Heart left ventricle (tissue), 13 donors: ENCODE data around the gene CCNB1.

Experiments used
- POLR2A ChIP-seq, 2 donors: fragments of 450-650 bp; IDR thresholded peaks; one replicate each; pipeline ENCODE4 v1.6.1; 2017; ENCODE audit warnings: antibody characterized with exemption in 2 of 2, mild to moderate bottlenecking in 2 of 2, moderate library complexity in 2 of 2
- TF ChIP-seq, protein P1 (sequence below), 12 donors: fragments of 200-600 bp; sonication (generic) in 4 of 12; IDR thresholded peaks; one replicate each; pipeline versions ENCODE4 v1.5.0 to v1.8.0; 2018 to 2022; ENCODE audit warnings: antibody characterized with exemption in 12 of 12, mild to moderate bottlenecking in 5 of 12
- donor health status: ischemic (EF 13 %, LVEDD 7.1; RV severe dilation, severe dysfunction).
- donor health status: DM: no; HTN: yes; CAD: no.
- donor health status: DM: no; HTN: no; CAD: no.
- donor health status: ischemic (EF 25% LVEDD 6.9; RV normal size, moderate dysfunction).
- donor health status: ischemic (EF 25% LVEDD 5.7; RV mildly dilated, moderate dysfunction).
- donor health status: ischemic (EF 35%, LVEDD 5.7; RV mildly dilated, moderate dysfunction).
- donor health status: nonischemic (EF 11% LVEDD 7.7; RV severe dilation, severe dysfunction).
- donor health status: DM: yes; HTN: yes; CAD: no.
- donor health status: PGD.
- donor health status: ischemic (EF 29% LVEDD 5.4; RV normal size, mild dysfunction).
- donor health status: nonischemic (EF 23%, LVEDD 6.1; RV moderate dilation, normal function).

DNA sequence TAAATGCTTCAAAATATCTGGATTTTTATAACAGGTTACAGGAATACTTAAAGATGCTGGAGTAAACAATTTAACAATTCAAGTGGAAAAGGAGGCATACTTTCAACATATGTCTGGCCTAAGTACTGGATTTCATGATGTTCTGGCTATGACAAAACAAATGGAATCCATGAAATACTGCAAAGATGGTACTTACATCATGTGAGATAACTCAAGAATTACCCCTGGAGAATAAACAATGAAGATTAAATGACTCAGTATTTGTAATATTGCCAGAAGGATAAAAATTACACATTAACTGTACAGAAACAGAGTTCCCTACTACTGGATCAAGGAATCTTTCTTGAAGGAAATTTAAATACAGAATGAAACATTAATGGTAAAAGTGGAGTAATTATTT lies 37.5 kb upstream of the CCNB1 start:
- no peak for TF ChIP-seq POLR2A (IDR thresholded peaks at IDR 0.05)
- TF ChIP-seq, protein P1, sequence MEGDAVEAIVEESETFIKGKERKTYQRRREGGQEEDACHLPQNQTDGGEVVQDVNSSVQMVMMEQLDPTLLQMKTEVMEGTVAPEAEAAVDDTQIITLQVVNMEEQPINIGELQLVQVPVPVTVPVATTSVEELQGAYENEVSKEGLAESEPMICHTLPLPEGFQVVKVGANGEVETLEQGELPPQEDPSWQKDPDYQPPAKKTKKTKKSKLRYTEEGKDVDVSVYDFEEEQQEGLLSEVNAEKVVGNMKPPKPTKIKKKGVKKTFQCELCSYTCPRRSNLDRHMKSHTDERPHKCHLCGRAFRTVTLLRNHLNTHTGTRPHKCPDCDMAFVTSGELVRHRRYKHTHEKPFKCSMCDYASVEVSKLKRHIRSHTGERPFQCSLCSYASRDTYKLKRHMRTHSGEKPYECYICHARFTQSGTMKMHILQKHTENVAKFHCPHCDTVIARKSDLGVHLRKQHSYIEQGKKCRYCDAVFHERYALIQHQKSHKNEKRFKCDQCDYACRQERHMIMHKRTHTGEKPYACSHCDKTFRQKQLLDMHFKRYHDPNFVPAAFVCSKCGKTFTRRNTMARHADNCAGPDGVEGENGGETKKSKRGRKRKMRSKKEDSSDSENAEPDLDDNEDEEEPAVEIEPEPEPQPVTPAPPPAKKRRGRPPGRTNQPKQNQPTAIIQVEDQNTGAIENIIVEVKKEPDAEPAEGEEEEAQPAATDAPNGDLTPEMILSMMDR (IDR thresholded peaks at IDR 0.05) = no peak
